GM12873 (cell line): ENCODE results near the gene TIMMDC1.

ENCODE experiments used
- TF ChIP-seq, protein P1 (sequence below): IDR thresholded peaks from 2 replicates; pipeline ENCODE4 v1.5.1; 2012; ENCODE audit warnings: low read depth, mild to moderate bottlenecking, moderate library complexity, low read length, control low read depth; ENCODE audit not compliant: insufficient read depth; ENCODE audit errors: missing control alignments

Gene TIMMDC1

DNA sequence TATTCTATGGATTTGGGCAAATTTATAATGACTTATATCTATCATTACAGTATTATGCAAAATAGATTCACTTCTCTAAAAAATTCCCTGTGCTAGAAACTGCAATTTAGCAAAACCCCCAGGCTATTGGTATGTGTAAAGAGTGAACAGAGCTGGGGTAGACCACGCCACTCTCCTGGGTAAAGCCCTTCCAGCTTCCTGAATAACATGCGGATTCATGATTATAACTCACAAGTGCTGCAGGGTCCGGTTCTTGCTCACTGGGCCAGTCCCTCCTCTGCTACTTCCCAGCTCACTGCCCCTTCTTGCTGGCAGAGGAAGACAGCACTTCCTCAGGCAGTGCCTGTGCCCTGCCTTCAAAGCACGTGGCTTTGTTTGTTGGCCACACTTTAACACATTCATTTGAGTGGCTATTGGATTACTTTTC, 57.0 kb downstream of the TIMMDC1 start:
- TF ChIP-seq, protein P1, sequence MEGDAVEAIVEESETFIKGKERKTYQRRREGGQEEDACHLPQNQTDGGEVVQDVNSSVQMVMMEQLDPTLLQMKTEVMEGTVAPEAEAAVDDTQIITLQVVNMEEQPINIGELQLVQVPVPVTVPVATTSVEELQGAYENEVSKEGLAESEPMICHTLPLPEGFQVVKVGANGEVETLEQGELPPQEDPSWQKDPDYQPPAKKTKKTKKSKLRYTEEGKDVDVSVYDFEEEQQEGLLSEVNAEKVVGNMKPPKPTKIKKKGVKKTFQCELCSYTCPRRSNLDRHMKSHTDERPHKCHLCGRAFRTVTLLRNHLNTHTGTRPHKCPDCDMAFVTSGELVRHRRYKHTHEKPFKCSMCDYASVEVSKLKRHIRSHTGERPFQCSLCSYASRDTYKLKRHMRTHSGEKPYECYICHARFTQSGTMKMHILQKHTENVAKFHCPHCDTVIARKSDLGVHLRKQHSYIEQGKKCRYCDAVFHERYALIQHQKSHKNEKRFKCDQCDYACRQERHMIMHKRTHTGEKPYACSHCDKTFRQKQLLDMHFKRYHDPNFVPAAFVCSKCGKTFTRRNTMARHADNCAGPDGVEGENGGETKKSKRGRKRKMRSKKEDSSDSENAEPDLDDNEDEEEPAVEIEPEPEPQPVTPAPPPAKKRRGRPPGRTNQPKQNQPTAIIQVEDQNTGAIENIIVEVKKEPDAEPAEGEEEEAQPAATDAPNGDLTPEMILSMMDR, result no peak

DNA sequence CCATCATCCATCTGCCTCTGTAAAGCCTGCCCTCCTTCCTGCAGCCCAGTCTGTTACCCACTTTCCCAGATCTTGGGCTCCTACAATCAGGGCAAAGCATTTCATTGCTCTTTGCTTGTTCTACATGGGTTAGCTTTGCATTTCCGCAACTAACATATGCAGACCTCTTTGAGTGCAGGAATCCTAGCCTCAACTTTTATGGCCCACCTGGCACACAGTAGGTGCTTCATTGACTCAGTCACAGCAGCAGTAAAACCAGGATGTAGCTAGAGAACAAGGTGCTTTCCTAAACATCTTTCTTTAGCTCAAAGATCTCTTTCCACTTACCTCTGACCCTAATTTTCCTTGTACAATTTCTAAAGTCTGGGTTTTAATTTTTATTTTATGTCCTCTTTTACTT, 57.6 kb downstream of the TIMMDC1 start:
- TF ChIP-seq, protein P1, result no peak

DNA sequence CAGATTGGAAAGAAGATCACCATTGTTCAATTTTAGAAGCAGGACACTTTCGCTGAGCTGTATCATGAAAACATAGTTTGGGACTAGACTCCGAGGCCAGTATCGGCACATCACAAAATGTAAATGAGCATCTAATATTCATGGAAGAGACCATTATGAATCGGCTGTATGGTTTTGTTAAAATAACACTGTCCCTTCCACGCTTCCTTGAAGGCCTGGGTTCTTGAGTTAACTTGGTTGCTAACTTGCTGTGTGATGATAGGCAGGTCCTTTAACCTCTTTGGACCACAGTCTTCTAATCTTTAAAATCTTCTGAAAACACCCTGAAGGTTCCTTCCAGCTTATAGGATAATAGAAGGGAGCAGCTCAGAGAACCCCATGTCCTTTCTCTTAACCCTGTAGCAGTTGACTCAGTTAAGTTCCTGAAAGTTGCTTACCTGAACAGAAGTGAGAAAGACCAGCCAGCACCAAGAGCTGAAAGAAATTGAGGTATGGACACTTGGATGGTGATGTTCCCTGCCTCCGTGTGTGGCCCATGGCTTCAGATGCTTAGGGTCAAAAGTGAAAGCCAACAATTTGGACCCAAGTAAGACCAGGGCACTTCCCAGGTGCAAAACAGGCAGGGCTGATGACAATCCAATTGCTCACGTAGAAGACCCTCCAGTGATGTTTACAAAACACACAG, 59.0 kb downstream of the TIMMDC1 start:
- TF ChIP-seq, protein P1, result no peak

DNA sequence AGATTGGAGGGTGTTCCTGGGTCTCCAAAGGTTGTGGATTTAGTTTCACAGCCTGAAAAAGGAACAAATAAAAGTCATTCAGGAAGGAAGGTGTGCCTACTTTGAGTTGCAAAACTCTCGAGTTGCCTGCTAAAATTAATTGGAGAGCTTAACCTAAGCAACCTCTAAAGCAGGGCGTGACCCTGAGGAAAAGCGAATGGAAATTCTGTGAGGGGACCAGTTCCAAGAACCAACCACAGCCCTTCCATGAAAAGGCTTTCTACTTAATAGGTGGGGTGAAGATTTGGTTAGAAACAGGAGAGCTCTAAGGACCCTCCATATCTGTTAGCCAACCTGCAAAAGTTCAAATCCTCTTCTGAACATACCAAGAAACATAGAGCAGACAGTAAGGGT, 59.5 kb downstream of the TIMMDC1 start:
- TF ChIP-seq, protein P1, result no peak

DNA sequence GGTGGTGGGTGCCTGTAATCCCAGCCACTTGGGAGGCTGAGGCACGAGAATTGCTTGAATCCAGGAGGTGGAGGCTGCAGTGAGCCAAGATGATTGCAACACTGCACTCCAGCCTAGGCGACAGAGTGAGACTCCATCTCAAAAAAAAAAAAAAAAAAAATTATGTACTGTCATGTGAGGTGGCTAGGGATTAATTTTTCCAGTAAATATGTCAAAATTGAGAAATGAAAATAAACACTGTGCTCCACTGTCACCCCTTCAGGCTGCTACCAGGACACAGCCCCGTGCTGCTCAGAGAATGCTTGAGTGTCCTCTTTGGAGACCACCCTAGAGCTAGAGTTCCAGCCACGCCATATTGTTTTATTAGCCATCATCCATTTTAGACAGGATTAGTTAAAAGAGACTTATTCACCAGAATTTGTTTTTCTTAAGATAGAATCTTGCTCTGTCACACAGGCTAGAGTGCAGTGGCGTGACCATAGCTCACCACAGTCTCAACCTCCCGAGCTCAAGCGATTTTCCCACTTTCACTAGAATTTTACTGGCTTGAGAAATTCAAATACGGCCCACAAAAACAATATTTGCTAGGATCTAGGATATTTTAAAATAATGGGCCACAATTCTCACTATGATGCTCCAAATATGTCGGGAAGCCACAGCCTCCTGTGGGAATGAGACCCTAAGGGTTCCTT, 60.4 kb downstream of the TIMMDC1 start:
- TF ChIP-seq, protein P1, result no peak

DNA sequence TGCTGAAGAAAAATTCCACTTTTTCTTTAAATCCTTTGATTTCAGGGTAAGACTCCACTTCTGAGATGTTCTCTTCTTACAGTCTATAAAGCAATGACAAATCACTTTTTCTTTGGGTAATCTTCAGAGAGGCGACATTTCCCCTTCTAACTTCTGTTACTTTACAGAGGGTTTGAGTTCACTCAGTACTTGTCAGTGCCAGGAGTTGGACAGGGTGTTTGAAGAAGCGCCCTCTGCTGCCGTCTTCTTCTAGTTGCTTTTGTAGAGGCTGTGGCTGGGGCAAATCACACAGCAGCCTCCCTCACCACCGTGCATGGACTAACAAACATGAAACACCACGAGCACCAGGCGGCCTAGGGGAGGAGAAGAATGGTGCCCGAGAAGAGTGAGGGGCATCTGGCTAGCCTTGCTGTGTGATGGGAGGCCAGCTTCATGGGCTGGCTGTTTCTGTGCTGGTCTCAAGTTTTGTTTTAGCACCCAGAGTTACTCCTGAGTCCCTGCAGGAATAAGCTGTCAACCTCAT, 61.2 kb downstream of the TIMMDC1 start, which contains the start of gene CD80:
Gene CD80 (minus strand): TSS at position 174 of the 523 bp plus-strand sequence. CDS start 1,886 bp downstream, outside the sequence.
- TF ChIP-seq, protein P1, result peak; percentile 74

DNA sequence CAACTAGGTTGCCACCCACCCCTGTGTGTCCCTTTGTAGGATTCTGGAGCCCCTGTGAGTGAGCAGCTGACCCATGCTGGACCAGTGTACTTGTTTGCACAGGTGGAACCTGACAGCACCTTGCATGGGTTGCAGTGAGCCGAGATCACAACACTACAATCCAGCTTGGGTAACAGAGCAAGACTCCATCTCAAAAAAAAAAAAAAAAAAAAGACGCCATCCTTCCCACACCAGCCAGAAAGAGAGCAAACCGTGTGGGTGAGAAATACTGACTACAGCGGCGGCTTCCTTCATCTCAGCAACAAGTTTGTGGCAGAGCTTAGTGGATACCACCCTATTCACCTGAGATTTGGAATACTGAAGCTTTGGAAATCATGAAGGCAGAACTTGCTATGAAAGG, 61.8 kb downstream of the TIMMDC1 start:
- TF ChIP-seq, protein P1, result no peak
